ENCODE results near the gene ENOX2.

Gene ENOX2

DNA sequence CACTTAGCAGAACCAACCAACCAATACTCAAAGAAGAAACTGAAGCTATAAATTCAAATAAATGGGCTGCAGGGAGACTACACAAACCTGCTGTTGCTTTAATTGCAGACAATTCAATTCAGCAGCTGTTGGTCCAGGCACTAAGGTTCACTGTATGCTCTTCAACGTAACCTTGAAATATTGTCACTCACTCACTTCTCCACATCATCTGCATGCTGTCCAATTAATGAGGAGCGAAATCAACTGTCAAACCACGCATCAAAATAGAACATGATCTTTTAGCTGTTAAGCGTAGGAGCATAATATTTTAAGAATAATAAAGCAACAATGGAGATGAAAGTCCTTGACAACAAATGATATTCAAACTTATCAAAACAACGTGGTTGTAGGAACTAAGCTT is 17.0 kb downstream of the ENOX2 start:
- no peak overlapping the region for H3K27ac ChIP-seq
- DNase-seq (ENCODE audit: low read depth, low spot score) = no peak

GRCh38 chrX:130885508-130885907 is 17.5 kb downstream of the ENOX2 start:
- H3K27ac ChIP-seq = no peak overlapping the region
- no peak for DNase-seq (ENCODE audit: low read depth, low spot score)

GRCh38 chrX:130884627-130885026 is 18.4 kb downstream of the ENOX2 start:
- H3K27ac ChIP-seq = no peak overlapping the region
- DNase-seq (ENCODE audit: low read depth, low spot score) = no peak

DNA sequence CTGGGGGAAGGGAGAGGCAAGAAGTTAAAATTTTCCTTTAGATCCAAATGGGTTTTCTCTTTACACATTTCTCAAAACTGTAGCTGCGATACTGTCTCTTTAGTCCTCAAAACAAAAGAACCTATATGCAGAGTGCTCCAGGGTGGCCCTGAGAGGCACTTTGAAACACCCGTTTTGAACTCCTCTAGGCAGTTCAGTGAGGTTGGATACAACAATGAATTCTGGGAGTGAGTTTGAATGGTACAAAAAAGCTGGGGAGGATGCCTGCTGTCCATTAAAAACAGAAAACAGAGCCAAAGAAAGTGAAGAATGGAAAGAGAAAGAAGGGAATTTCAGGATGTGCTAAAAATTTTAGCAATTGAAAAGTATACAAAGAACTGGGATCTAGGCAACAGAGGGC is 23.1 kb downstream of the ENOX2 start:
- no peak for DNase-seq (ENCODE audit: low read depth, low spot score)

DNA sequence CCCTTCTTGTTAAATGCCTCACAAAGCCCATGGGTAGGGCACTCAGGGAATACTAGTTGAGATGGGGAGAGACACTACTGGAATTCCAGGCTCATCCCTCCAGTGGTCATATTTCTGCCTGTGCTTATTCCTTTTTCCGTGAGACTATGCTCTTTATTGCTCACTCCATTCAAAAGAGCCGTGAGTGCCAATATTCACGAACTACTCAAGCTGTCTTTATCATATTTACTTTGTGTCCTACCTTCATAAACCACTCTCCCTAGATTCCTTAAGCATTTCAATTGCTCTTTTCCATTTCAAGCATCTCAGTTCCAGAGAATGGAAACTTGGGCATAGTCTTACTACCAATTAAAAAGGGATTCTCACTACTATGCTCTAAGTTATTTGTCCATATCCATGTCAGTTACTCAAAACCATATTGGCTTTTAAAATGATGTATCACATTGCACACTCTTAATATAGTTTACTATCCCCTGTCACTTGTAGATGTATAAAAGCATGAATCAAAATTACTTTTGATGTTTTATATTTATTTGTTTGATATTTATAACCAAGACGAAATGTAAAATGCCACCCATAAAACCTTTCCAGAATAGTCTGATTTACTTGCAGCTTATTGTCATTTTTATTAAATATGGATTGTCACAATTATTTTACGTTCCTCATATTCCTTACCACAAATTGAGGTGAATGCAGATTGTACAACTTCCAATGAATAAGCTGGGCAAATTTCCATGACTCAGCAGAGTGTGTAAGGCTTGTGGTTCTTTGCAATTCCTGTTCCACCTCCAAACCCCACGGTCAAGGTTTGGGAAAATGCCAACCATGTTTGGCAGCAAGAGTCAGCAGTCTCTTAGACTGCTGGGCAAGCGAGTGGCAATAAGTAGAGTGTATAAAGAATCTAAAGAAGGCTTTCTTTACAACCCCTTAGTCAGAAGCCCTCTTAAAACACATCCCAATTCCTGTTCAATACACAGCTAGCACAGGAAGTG is 24.4 kb downstream of the ENOX2 start:
- DNase-seq (ENCODE audit: low read depth, low spot score) = peak; percentile 58
- no peak overlapping the region for H3K27ac ChIP-seq

More for the DNA sequence above, 23.1 kb downstream of the ENOX2 start:
- no peak overlapping the region for H3K27ac ChIP-seq

DNA sequence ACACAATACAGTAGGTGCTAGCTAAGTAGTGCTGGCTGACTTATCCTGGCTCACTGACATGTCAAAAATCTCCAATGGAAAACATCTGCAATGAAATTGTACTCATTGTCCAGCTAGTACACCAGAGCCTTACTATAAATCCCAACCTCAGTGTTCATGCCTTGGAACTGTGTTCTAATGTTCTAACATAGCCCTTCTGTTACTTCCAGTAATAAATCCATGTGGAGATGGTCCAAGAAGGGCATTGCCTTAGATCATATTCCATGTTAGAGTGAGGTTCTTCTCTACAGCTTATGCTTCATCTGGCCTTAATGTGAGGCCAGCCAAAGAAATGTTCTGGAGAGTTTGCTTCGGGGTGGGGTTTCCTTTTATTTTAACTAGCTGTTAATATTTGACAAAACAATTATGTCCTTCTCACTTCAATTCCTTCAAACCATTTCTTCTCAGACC is 25.1 kb downstream of the ENOX2 start:
- H3K27ac ChIP-seq = no peak overlapping the region
- DNase-seq (ENCODE audit: low read depth, low spot score) = no peak

DNA sequence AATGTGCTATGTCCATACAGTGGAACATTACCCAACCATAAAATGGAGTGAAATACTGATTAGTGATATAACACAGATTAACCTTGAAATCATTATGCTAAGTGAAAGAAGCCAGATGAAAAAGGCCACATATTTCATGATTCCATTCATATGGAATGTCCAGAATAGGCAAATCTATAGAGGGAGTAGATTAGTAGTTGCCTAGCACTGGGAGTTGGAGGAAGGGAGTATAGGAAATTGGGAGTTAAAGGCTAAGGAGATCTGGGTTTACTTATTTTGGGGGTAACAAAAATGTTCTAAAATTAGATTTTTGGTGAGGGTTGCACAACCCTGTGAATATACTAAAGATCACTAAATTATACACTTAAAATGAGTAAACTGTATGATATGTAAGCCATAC is 26.8 kb downstream of the ENOX2 start:
- no peak for DNase-seq (ENCODE audit: low read depth, low spot score)
- H3K27ac ChIP-seq = no peak overlapping the region

- no peak for DNase-seq (ENCODE audit: low read depth, low spot score)
- H3K27ac ChIP-seq = no peak overlapping the region
These were observed 28.3 kb downstream of the ENOX2 start for GRCh38 chrX:130874751-130875150.

- H3K27ac ChIP-seq = no peak overlapping the region
- no peak for DNase-seq (ENCODE audit: low read depth, low spot score)
These were observed 33.8 kb downstream of the ENOX2 start for GRCh38 chrX:130869239-130869638.

GRCh38 chrX:130861462-130861861 is 41.5 kb downstream of the ENOX2 start:
- no peak for DNase-seq (ENCODE audit: low read depth, low spot score)
- no peak overlapping the region for H3K27ac ChIP-seq

GRCh38 chrX:130857207-130857606 is 45.8 kb downstream of the ENOX2 start:
- no peak overlapping the region for H3K27ac ChIP-seq
- DNase-seq (ENCODE audit: low read depth, low spot score) = no peak

- no peak for DNase-seq (ENCODE audit: low read depth, low spot score)
- no peak overlapping the region for H3K27ac ChIP-seq
These were observed 51.4 kb downstream of the ENOX2 start for GRCh38 chrX:130851569-130851968.

DNA sequence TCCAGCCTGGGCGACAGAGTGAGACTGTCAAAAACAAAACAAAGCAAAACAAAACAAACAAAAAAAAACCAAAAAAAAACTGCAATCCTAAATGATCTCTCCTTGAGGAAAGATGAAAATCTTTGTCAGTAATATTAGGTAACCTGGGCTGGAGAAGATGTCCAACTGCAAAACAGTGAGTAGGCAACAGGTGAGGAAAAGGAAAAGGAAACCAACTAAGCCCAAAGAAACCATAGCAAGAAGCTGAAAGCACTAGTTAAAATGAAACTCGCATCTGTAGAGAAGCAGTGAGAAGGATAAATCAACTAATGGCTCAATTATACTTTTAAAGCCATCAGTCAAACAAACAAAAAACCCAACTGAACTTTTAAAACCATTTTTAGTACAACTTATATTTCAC is 54.2 kb downstream of the ENOX2 start:
- no peak for DNase-seq (ENCODE audit: low read depth, low spot score)
- H3K27ac ChIP-seq = no peak overlapping the region

DNA sequence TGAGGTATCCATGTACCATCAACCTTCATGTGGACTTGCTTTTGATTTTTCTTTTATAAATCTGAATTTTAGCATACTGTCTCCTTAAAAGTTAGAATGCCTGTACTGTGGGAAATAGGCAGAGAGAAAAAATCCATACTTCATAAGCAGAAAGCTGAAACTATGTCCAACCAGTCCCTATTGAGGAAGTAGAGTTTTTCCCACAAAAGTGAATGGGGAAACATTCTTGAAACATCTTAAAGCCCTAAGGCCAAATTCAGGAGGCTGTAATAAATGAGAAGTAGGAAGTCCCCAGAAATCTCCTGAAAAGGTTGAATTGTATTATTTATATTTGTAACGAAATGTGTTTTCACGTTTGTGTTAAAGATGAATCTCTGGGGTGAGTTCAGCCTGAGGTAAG is 56.3 kb downstream of the ENOX2 start:
- no peak overlapping the region for H3K27ac ChIP-seq
- DNase-seq (ENCODE audit: low read depth, low spot score) = no peak

- H3K27ac ChIP-seq = no peak overlapping the region
- no peak for DNase-seq (ENCODE audit: low read depth, low spot score)
These were observed 61.2 kb downstream of the ENOX2 start for GRCh38 chrX:130841776-130842175.

- no peak for DNase-seq (ENCODE audit: low read depth, low spot score)
These were observed 62.7 kb downstream of the ENOX2 start for GRCh38 chrX:130840345-130840744.

DNA sequence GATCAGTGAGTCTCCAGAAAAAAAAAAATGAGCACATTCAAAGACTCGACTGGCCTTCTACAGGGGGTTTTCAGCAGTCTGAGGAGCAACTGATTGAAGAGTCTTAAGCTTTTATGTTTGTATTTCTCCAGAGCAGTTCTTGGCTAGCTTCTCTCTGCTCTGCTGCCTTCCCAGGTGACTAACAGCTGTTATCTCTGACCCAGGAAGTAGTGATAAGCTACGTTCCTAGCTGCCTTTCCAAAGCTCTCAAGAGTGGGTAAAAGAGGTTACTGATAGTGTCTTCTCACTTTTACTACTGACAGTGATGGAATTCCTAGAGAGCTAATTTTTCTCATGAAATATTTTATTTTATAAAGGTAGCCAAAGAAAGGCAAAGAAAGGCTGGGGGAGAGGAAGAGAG is 66.6 kb downstream of the ENOX2 start:
- DNase-seq (ENCODE audit: low read depth, low spot score) = no peak
- H3K27ac ChIP-seq = no peak overlapping the region

More at GRCh38 chrX:130840345-130840744, 62.7 kb downstream of the ENOX2 start:
- H3K27ac ChIP-seq = no peak overlapping the region

GRCh38 chrX:130834830-130835229 is 68.2 kb downstream of the ENOX2 start:
- no peak overlapping the region for H3K27ac ChIP-seq
- DNase-seq (ENCODE audit: low read depth, low spot score) = no peak

DNA sequence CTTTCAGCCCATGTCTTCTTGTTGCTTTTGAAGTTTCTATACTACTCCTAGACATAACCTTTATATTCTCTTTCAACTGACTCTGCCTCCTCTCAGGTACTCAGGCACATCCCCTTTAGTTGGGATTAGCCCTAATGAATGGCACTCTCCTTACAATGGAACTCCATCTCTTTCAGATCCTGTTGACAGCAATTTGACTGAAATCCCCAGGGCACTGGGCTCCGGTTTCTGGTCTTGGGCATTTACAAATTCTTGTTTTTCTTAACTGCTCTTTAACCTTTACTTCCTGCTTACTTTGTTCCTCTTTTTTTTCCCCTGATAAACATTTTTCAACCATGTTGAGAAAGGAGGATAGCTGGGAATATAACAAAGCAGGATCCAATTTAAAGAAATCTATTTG is 68.9 kb downstream of the ENOX2 start:
- H3K27ac ChIP-seq = no peak overlapping the region
- no peak for DNase-seq (ENCODE audit: low read depth, low spot score)

- no peak overlapping the region for H3K27ac ChIP-seq
These were observed 71.7 kb downstream of the ENOX2 start for GRCh38 chrX:130831347-130831722.

GRCh38 chrX:130830599-130831346 is 72.2 kb downstream of the ENOX2 start:
- peak overlapping the region; percentile 88 for H3K27ac ChIP-seq
- no peak for DNase-seq (ENCODE audit: low read depth, low spot score)

More at GRCh38 chrX:130831347-130831722, 71.7 kb downstream of the ENOX2 start:
- no peak for DNase-seq (ENCODE audit: low read depth, low spot score)

Measured in epithelial cell of prostate (primary cell).